ENCODE measurements around the gene SH3TC2.

The SH3TC2 gene

DNA sequence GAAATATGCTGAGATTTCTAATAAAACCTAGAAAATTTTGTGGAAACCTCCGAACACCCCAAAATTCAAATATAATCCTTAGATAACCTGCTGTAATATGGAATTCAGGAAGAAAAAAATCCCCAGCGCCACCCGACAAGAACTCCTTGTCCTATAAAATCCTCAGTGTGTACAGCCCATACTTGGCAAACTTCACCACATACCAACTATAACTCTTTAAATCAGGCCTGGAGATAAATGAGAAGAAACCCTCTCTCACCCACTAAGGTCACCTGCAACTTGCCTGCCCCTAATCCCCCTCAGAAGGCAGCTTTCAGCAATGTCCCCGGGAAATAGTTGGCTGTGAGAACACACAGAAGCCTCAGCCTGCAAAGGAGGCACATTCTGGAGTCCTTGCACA is 90.5 kb downstream of the SH3TC2 start:
- in situ Hi-C loops (cut with MboI; ENCODE audit: low pct_unique_long_range_greater_than_20kb, low sequenced_read_pairs, unreplicated experiment) = no loop called here
- DNase-seq (ENCODE audit: low spot score) = no peak
- TF ChIP-seq, protein P1, sequence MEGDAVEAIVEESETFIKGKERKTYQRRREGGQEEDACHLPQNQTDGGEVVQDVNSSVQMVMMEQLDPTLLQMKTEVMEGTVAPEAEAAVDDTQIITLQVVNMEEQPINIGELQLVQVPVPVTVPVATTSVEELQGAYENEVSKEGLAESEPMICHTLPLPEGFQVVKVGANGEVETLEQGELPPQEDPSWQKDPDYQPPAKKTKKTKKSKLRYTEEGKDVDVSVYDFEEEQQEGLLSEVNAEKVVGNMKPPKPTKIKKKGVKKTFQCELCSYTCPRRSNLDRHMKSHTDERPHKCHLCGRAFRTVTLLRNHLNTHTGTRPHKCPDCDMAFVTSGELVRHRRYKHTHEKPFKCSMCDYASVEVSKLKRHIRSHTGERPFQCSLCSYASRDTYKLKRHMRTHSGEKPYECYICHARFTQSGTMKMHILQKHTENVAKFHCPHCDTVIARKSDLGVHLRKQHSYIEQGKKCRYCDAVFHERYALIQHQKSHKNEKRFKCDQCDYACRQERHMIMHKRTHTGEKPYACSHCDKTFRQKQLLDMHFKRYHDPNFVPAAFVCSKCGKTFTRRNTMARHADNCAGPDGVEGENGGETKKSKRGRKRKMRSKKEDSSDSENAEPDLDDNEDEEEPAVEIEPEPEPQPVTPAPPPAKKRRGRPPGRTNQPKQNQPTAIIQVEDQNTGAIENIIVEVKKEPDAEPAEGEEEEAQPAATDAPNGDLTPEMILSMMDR (IDR thresholded peaks at IDR 0.05; ENCODE audit: extremely low read depth, insufficient read depth, missing control alignments) = no peak

- TF ChIP-seq, protein P1 (IDR thresholded peaks at IDR 0.05; ENCODE audit: extremely low read depth, insufficient read depth, missing control alignments) = no peak
- no peak for DNase-seq (ENCODE audit: low spot score)
- in situ Hi-C loops (cut with MboI; ENCODE audit: low pct_unique_long_range_greater_than_20kb, low sequenced_read_pairs, unreplicated experiment) = no loop called here
Measured at GRCh38 chr5:148970876-148971275, 92.0 kb downstream of the SH3TC2 start.

DNA sequence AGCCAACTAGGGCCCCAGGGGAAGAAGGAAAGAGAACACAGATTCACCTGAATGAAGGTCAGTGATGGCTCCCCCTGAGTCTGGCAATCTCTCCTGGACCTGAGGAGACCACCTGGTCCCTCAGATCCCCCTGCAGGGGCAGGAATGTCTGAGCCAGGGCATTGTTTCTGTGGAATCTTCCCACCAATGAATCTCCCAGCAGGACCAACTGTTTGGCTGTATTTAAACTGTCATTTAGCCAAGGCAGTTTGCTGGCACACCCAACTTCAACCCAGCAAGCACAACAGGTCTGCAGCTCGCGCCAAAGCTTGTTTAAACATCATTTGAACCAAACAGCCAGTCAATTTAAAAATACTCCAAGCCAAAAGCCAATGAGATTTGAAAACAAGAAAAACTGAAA is 92.6 kb downstream of the SH3TC2 start:
- TF ChIP-seq, protein P1 (IDR thresholded peaks at IDR 0.05; ENCODE audit: extremely low read depth, insufficient read depth, missing control alignments) = no peak
- no peak for DNase-seq (ENCODE audit: low spot score)
- in situ Hi-C loops (cut with MboI; ENCODE audit: low pct_unique_long_range_greater_than_20kb, low sequenced_read_pairs, unreplicated experiment) = no loop called here

- no peak for DNase-seq (ENCODE audit: low spot score)
- TF ChIP-seq, protein P1 (IDR thresholded peaks at IDR 0.05; ENCODE audit: extremely low read depth, insufficient read depth, missing control alignments) = no peak
- in situ Hi-C loops (cut with MboI; ENCODE audit: low pct_unique_long_range_greater_than_20kb, low sequenced_read_pairs, unreplicated experiment) = no loop called here
Measured at GRCh38 chr5:148969291-148969690, 93.6 kb downstream of the SH3TC2 start.

DNA sequence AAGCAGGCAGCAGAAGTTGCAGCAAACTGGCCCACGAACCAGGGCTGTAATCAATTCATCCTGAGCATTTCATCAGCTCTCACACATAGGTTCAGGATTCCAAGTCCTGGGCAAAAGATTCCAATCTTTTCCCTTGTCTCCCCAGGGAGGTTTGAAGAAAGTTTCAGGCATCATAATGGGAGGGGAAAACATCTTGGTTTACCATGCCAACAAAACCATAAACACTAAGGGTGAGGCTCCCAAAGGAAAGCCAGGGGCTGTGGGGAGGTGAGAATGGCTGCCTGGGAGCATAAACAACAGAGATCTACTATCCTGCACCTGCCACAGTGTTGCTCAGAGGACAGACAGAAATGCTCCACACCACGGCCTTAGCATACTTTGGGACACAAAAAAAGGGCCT is 94.6 kb downstream of the SH3TC2 start:
- TF ChIP-seq, protein P1 (IDR thresholded peaks at IDR 0.05; ENCODE audit: extremely low read depth, insufficient read depth, missing control alignments) = no peak
- in situ Hi-C loops (cut with MboI; ENCODE audit: low pct_unique_long_range_greater_than_20kb, low sequenced_read_pairs, unreplicated experiment) = no loop called here
- DNase-seq (ENCODE audit: low spot score) = no peak

GRCh38 chr5:148967783-148968182 is 95.1 kb downstream of the SH3TC2 start:
- in situ Hi-C loops (cut with MboI; ENCODE audit: low pct_unique_long_range_greater_than_20kb, low sequenced_read_pairs, unreplicated experiment) = no loop called here
- TF ChIP-seq, protein P1 (IDR thresholded peaks at IDR 0.05; ENCODE audit: extremely low read depth, insufficient read depth, missing control alignments) = no peak
- DNase-seq (ENCODE audit: low spot score) = no peak

GRCh38 chr5:148966938-148967337 is 95.9 kb downstream of the SH3TC2 start:
- no peak for DNase-seq (ENCODE audit: low spot score)
- in situ Hi-C loops (cut with MboI; ENCODE audit: low pct_unique_long_range_greater_than_20kb, low sequenced_read_pairs, unreplicated experiment) = no loop called here
- TF ChIP-seq, protein P1 (IDR thresholded peaks at IDR 0.05; ENCODE audit: extremely low read depth, insufficient read depth, missing control alignments) = no peak
